SU-DHL-6 (cell line): ENCODE results near the gene KLHL24.

Source experiments
- H2AFZ ChIP-seq: fragments of 200-600 bp; sonication (generic); 2 replicates; pipeline ENCODE4 v1.6.1; 2014; ENCODE audit warnings: low read depth, mild to moderate bottlenecking, moderate library complexity, mixed read lengths, antibody characterized with exemption, low read length; ENCODE audit not compliant: severe bottlenecking
- H3F3A ChIP-seq: fragments of 200-600 bp; shearing (Covaris generic); 2 replicates; pipeline ENCODE4 v1.6.0; 2016; ENCODE audit warnings: antibody characterized with exemption, mild to moderate bottlenecking; ENCODE audit not compliant: insufficient read depth
- H3K27ac ChIP-seq: fragments of 200-600 bp; sonication (generic); 2 replicates; pipeline ENCODE4 v1.5.1; 2016; ENCODE audit warnings: low read depth, mild to moderate bottlenecking, low read length, moderate library complexity, mixed read lengths
- H3K27me3 ChIP-seq: fragments of 200-600 bp; sonication (generic), shearing (Covaris generic); 2 replicates; pipeline ENCODE4 v1.6.0; 2014; ENCODE audit warnings: mild to moderate bottlenecking, low read length
- H3K36me3 ChIP-seq: fragments of 200-600 bp; sonication (generic); 2 replicates; pipeline ENCODE4 v1.6.1; 2014; ENCODE audit warnings: mild to moderate bottlenecking, low read length, mixed read lengths
- H3K4me2 ChIP-seq: fragments of 300-600, 200-600 bp; shearing (Covaris generic), sonication (generic); 2 replicates; pipeline ENCODE4 v1.6.0; 2014; ENCODE audit warnings: low read length, low read depth, mild to moderate bottlenecking; ENCODE audit not compliant: poor library complexity, severe bottlenecking
- H3K4me3 ChIP-seq: fragments of 200-600 bp; sonication (generic); 2 replicates; pipeline ENCODE4 v1.5.1; 2014; ENCODE audit warnings: antibody characterized with exemption, low read length, mild to moderate bottlenecking, mixed read lengths; ENCODE audit not compliant: insufficient read depth, poor library complexity, severe bottlenecking
- H3K79me2 ChIP-seq: fragments of 200-600 bp; sonication (generic); 2 replicates; pipeline ENCODE4 v1.6.1; 2014; ENCODE audit warnings: mild to moderate bottlenecking, low read length, moderate library complexity; ENCODE audit not compliant: insufficient read depth
- H3K9ac ChIP-seq: fragments of 200-600 bp; sonication (generic); 2 replicates; pipeline ENCODE4 v1.7.0; 2014; ENCODE audit warnings: mild to moderate bottlenecking, low read length
- H3K9me2 ChIP-seq: fragments of 200-600 bp; sonication (generic); replicated peaks from 2 replicates; pipeline ENCODE4 v1.6.1; 2014; ENCODE audit warnings: low read length; ENCODE audit not compliant: insufficient read depth
- H3K9me3 ChIP-seq: fragments of 200-600 bp; sonication (generic); 2 replicates; pipeline ENCODE4 v1.6.1; 2014; ENCODE audit warnings: low read length, mixed read lengths; ENCODE audit not compliant: insufficient read depth
- H4K20me1 ChIP-seq: fragments of 200-600 bp; sonication (generic); 2 replicates; pipeline ENCODE4 v1.6.1; 2014; ENCODE audit warnings: low read depth, mild to moderate bottlenecking, antibody characterized with exemption, low read length, moderate library complexity, mixed read lengths
- EZH2phosphoT487 ChIP-seq: fragments of 200-600 bp; sonication (generic), shearing (Covaris generic); conservative IDR thresholded peaks from 2 replicates; pipeline ENCODE4 v1.6.1; 2018; ENCODE audit warnings: mild to moderate bottlenecking, antibody characterized with exemption, low read length, moderate library complexity, mixed read lengths
- TF ChIP-seq, protein P1 (sequence below): fragments of 200-600 bp; sonication (generic); IDR thresholded peaks from one replicate; pipeline ENCODE4 v1.5.1; 2017; ENCODE audit warnings: antibody characterized with exemption, mild to moderate bottlenecking, low read length, moderate library complexity; ENCODE audit not compliant: insufficient read depth, poor library complexity, severe bottlenecking

Gene KLHL24

DNA sequence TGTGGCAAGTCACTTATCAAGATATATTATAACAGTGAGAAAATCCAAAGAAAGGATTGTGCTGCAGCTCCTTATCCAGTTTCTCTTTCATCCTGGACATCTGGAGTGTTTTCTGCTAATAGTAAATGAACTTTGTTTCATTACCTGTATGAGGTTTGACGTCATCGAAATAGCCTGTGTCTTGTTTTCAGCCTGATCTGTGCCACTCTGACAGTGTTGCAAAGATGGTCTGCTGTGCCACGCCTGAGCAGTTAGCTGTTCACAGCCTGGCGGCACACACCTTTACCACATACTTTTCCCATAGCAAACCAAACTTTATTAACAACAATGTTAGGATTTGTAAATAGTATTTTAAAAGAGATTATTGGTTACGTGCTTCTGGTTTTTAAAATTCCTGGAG, 96.2 kb downstream of the KLHL24 start:
- no peaks in the 10 kb centered on the region for H3K9me2 ChIP-seq

DNA sequence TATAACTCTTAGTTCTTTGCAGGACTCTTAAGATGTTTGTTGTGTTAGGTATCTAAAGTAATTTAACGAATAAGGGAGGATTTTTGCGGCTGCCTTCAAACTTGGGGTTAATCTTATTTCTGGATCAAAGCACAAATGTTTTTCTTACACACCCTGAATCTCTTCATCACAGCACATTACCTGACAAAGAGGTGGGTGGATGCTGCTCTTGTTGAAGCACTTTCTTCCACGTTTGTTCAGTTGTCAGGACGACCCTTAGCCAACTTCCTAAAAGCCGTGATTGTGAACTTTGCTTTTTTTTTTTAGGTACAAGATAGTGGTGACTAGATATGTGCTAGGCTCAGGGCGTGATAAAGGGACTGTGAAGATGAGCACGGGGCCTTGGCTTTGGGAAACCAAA, 98.1 kb downstream of the KLHL24 start:
- H3K9me3 ChIP-seq: no peaks in the 10 kb centered on the region
- peaks cover 46% of the 10 kb centered on the region for H3K36me3 ChIP-seq
- H3K4me2 ChIP-seq: no peak overlapping the region
- H2AFZ ChIP-seq: no peak overlapping the region
- H4K20me1 ChIP-seq: no peaks in the 10 kb centered on the region
- no peak overlapping the region for H3K27ac ChIP-seq
- no peaks in the 10 kb centered on the region for H3K79me2 ChIP-seq
- no peaks in the 10 kb centered on the region for H3F3A ChIP-seq
- H3K9me2 ChIP-seq: no peaks in the 10 kb centered on the region
- H3K9ac ChIP-seq: no peak overlapping the region
- no peak overlapping the region for H3K4me3 ChIP-seq
- no peak for TF ChIP-seq EZH2phosphoT487
- TF ChIP-seq, protein P1, sequence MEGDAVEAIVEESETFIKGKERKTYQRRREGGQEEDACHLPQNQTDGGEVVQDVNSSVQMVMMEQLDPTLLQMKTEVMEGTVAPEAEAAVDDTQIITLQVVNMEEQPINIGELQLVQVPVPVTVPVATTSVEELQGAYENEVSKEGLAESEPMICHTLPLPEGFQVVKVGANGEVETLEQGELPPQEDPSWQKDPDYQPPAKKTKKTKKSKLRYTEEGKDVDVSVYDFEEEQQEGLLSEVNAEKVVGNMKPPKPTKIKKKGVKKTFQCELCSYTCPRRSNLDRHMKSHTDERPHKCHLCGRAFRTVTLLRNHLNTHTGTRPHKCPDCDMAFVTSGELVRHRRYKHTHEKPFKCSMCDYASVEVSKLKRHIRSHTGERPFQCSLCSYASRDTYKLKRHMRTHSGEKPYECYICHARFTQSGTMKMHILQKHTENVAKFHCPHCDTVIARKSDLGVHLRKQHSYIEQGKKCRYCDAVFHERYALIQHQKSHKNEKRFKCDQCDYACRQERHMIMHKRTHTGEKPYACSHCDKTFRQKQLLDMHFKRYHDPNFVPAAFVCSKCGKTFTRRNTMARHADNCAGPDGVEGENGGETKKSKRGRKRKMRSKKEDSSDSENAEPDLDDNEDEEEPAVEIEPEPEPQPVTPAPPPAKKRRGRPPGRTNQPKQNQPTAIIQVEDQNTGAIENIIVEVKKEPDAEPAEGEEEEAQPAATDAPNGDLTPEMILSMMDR: no peak
- no peaks in the 10 kb centered on the region for H3K27me3 ChIP-seq

More for the DNA sequence above, 96.2 kb downstream of the KLHL24 start:
- no peaks in the 10 kb centered on the region for H4K20me1 ChIP-seq
- TF ChIP-seq, protein P1: no peak
- no peak for TF ChIP-seq EZH2phosphoT487
- H2AFZ ChIP-seq: no peak overlapping the region
- H3K36me3 ChIP-seq: peaks cover 46% of the 10 kb centered on the region
- H3K9ac ChIP-seq: no peak overlapping the region
- H3K9me3 ChIP-seq: no peaks in the 10 kb centered on the region
- H3K27me3 ChIP-seq: no peaks in the 10 kb centered on the region
- H3F3A ChIP-seq: no peaks in the 10 kb centered on the region
- no peak overlapping the region for H3K27ac ChIP-seq
- H3K79me2 ChIP-seq: no peaks in the 10 kb centered on the region
- H3K4me3 ChIP-seq: no peak overlapping the region
- no peak overlapping the region for H3K4me2 ChIP-seq
